HG02938 (cell line): Measurements from ENCODE around the gene NARF.
"Not testable (repeated sequence)": the region's sequence is repeated elsewhere in the genome, so short reads cannot be mapped to it uniquely, and the experiment has no call there.

Experiments
- ATAC-seq: cut with Tn5 transposase; IDR thresholded peaks from one replicate; pipeline ENCODE4 v1.9.1; 2021; ENCODE audit warnings: mild to moderate bottlenecking, moderate library complexity; ENCODE audit not compliant: unreplicated experiment

NARF gene

GRCh38 chr17:82496529-82497434, 38.2 kb downstream of the NARF start:
- ATAC-seq, result peak; percentile 66

- ATAC-seq, result no peak
Observed at GRCh38 chr17:82497483-82498405, 39.2 kb downstream of the NARF start.

DNA sequence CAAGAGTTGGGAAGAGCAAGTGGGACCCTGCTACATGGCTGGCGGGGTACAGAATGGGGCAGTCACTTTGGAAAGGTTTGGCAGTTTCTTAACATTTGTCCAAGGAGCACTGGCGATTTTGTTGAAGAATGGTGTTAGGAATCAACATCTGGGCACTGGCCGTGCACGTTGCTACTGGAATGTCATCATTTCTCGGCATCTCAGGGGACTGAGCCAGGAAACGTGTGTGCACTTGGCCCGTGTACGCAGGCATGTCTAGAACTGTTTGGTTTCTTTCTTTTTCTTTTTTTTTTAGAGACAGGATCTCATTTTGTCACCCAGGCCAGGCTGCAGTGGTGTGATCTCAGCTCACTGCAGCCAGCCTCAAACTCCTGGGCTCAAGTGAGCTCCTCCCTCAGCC, 43.7 kb downstream of the NARF start:
- no peak for ATAC-seq

- ATAC-seq, result no peak
Observed at GRCh38 chr17:82503094-82503727, 44.7 kb downstream of the NARF start.

DNA sequence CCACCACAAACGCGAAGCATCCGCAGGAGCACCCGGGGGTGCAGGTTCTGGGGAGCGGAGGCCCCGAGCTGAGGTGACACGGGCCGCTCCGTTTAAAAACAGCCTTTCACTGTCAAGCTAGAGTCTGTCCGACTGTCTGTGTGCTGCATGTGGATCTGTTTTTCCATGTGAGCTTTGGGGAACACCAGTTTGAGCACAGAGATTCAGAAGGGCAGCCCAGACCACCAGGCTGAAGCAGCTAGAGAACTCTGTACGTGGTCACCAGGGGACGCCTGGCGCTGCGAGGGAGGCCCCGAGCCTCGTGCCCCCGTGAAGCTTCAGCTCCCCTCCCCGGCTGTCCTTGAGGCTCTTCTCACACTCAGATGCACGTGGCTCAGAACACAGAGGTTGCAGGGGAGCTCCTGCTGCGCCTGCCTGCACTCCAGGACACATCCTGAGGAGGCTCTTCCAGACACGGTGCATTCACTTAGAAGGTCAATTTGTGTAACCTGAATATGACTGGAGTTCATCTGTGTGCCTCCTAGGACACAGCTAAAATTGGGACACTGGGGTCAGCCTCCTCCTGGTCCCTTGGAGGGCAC, 45.3 kb downstream of the NARF start:
- no peak for ATAC-seq

DNA sequence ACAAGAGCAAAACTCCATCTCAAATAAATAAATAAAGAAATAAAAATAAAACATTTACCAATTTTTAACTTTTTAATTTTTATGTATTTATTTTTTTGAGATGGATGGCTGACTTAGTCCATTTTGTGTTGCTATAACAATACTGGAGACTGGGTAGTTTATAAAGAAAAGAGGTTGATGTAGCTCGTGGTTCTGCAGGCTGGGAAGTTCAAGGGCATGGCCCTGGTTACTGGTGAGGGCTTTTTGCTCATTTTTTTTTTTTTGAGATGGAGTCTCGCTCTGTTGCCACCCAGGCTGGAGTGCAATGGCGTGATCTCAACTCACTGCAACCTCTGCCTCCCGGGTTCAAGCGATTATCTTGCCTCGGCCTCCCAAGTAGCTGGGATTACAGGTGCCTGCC, 46.8 kb downstream of the NARF start:
- no peak for ATAC-seq

DNA sequence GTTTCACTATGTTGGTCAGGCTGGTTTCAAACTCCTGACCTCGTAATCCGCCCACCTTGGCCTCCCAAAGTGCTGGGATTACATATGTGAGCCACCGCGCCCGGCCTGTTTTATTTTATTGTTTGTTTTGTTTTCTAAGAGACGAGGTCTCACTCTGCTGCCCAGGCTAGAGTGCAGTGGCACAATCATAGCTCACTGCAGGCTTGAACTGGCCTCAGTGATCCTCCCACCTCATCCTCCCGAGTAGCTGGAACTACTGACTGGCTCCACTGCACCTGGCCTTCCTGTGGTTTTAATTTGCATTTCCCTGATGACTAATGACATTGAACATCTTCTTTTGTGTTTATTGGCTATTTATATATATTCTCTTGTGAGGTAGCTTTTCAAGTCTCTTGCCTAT, 47.9 kb downstream of the NARF start:
- peak; percentile 93 for ATAC-seq

DNA sequence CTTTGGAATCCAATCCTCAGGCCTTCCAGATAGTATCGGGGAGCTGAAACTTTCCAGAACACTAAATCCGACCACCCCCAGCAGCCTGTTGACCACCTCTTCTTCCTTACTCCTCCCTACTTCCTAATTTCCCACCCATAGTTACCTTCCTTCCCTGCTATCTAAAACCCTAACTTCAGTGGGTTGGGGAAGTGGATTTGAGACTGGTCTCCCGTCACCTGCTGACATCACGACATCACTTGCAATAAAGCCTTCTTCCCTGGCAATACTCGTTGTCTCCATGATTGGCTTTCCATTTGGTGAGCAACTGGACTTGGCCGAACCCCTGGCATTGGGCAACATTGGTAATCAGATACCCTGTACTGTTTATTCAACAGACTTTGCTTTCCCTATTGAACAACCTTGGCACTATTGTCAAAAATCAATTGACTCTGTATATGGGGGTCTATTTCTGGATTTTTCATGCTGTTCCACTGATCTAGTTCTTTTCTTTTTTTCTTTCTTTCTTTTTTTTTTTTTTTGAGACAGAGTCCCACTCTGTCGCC, 49.2 kb downstream of the NARF start:
- ATAC-seq, result no peak

- not testable (repeated sequence) for ATAC-seq
Observed at GRCh38 chr17:82511642-82512041, 53.1 kb downstream of the NARF start.

DNA sequence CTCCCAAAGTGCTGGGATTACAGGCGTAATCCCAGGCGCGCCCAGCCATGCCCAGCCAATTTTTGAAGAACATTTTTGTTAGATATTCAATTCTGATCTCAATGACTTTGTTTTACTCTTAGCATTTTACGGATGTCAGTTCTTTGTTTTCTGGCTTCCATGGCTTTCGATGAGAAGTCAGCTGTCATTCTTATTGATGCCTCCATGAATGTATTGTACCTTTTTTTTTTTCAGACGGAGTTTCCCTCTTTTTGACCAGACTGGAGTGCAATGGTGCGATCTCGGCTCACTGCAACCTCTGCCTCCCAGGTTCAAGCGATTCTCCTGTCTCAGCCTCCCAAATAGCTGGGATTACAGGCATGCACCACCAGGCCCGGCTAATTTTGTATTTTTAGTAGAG, 55.3 kb downstream of the NARF start:
- not testable (repeated sequence) for ATAC-seq

DNA sequence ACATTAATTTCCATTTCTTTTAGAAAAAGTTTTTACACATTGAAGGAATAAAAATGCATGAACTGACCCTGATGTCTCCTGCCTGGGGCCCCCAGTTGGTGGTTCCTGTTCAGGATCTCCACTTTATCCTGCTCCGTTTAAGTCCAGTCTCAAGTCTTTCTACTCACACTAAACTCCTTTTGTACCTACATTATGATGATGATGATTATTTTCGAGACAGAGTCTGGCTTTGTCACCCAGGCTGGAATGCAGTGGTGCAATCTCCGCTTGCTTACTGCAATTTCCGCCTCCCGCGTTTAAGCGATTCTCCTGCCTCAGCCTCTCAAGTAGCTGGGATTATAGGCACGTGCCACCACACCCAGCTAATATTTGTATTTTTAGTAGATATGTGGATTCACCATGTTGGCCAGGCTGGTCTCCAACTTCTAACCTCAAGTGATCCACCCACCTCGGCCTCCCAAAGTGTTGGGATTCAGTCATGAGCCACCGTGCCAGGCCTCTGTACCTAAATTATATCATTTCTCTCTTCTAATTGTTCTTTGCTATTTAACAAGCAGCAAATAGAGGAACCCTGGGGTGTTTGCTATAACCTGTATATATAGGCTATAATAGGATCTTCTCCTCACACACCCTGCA, 58.8 kb downstream of the NARF start:
- no peak for ATAC-seq

- peak; percentile 87 for ATAC-seq
Observed at GRCh38 chr17:82518826-82519810, 60.6 kb downstream of the NARF start, which contains the start of gene FOXK2. Gene FOXK2 (plus strand): TSS chr17:82519732. CDS start chr17:82519889, 157 bp downstream.

- ATAC-seq, result no peak
Observed at GRCh38 chr17:82519971-82520903, 61.7 kb downstream of the NARF start.

- ATAC-seq, result no peak
Observed at GRCh38 chr17:82524540-82524939, 66.0 kb downstream of the NARF start.

GRCh38 chr17:82525712-82526111, 67.2 kb downstream of the NARF start:
- ATAC-seq, result no peak

GRCh38 chr17:82527898-82528297, 69.4 kb downstream of the NARF start:
- ATAC-seq, result no peak

GRCh38 chr17:82528484-82529265, 70.1 kb downstream of the NARF start:
- no peak for ATAC-seq
